HEK293 (cell line): ENCODE measurements around the gene IFNL2.

Source experiments
- MZF1 ChIP-seq: fragments of 450-650 bp; formaldehyde crosslinking; IDR thresholded peaks from 2 replicates; pipeline ENCODE4 v1.5.1; 2017; ENCODE audit warnings: missing biosample characterization, missing genetic modification characterization, borderline replicate concordance
- TF ChIP-seq, protein P1 (sequence below): fragments of 450-650 bp; formaldehyde crosslinking; IDR thresholded peaks from 2 replicates; pipeline ENCODE4 v1.5.1; 2016; ENCODE audit warnings: missing biosample characterization, missing genetic modification characterization
- TF ChIP-seq, protein P2 (sequence below): fragments of 450-650 bp; formaldehyde crosslinking; conservative IDR thresholded peaks from 2 replicates; pipeline ENCODE4 v1.5.1; 2016; ENCODE audit warnings: low read depth, missing biosample characterization, missing genetic modification characterization
- TF ChIP-seq, protein P3 (sequence below): fragments of 450-650 bp; formaldehyde crosslinking; IDR thresholded peaks from 2 replicates; pipeline ENCODE4 v1.5.0; 2017; ENCODE audit warnings: missing biosample characterization, missing genetic modification characterization, borderline replicate concordance

DNA sequence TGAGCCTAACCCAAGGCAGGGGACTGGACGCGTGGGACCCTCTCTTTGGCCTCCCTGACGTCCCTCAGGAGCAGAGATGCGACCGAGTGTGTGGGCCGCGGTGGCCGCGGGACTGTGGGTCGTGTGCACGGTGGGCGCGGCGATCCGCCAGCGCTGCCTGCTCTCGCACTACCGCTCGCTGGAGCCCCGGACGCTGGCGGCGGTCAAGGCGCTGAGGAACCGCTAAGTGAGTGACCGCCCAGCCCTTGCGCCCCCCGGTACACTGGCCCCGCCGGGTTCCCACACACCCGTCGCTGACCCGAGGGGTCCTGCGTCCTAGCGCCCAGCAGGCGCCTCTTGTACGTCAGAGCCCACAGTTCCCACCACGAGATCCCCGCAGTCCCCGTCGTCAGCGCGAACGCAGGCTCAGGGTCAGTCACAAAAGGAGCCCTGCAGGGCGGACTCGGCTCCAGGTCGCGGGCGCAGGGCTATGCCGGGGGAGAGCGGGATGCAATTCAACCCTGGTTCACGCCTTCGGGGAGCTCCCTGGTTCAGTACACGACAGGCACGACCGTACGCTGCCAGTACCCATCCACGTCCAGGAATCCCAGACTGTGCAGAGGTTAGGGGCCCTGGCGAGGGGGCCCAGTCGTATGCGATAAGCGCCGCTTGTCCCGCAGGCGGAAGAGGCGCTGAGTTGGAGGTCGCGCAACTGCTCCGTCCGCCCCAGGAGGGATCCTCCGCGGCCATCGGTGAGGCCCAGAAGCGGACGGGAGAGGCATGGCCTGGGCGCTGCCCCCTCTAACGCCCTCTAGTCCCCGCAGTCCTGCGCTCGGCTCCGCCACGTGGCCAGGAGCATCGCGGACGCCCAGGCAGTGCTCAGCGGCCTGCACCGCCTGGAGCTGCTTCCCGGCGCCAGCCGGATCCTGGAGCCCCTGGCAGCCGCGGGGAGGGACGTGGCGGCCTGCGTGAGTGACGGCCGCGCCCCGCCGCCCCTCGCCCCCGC, 3.6 kb upstream of the IFNL2 start:
- TF ChIP-seq, protein P1, sequence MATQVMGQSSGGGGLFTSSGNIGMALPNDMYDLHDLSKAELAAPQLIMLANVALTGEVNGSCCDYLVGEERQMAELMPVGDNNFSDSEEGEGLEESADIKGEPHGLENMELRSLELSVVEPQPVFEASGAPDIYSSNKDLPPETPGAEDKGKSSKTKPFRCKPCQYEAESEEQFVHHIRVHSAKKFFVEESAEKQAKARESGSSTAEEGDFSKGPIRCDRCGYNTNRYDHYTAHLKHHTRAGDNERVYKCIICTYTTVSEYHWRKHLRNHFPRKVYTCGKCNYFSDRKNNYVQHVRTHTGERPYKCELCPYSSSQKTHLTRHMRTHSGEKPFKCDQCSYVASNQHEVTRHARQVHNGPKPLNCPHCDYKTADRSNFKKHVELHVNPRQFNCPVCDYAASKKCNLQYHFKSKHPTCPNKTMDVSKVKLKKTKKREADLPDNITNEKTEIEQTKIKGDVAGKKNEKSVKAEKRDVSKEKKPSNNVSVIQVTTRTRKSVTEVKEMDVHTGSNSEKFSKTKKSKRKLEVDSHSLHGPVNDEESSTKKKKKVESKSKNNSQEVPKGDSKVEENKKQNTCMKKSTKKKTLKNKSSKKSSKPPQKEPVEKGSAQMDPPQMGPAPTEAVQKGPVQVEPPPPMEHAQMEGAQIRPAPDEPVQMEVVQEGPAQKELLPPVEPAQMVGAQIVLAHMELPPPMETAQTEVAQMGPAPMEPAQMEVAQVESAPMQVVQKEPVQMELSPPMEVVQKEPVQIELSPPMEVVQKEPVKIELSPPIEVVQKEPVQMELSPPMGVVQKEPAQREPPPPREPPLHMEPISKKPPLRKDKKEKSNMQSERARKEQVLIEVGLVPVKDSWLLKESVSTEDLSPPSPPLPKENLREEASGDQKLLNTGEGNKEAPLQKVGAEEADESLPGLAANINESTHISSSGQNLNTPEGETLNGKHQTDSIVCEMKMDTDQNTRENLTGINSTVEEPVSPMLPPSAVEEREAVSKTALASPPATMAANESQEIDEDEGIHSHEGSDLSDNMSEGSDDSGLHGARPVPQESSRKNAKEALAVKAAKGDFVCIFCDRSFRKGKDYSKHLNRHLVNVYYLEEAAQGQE: no peak
- no peak for TF ChIP-seq MZF1 (tag by site-specific recombination)
- TF ChIP-seq, protein P2, sequence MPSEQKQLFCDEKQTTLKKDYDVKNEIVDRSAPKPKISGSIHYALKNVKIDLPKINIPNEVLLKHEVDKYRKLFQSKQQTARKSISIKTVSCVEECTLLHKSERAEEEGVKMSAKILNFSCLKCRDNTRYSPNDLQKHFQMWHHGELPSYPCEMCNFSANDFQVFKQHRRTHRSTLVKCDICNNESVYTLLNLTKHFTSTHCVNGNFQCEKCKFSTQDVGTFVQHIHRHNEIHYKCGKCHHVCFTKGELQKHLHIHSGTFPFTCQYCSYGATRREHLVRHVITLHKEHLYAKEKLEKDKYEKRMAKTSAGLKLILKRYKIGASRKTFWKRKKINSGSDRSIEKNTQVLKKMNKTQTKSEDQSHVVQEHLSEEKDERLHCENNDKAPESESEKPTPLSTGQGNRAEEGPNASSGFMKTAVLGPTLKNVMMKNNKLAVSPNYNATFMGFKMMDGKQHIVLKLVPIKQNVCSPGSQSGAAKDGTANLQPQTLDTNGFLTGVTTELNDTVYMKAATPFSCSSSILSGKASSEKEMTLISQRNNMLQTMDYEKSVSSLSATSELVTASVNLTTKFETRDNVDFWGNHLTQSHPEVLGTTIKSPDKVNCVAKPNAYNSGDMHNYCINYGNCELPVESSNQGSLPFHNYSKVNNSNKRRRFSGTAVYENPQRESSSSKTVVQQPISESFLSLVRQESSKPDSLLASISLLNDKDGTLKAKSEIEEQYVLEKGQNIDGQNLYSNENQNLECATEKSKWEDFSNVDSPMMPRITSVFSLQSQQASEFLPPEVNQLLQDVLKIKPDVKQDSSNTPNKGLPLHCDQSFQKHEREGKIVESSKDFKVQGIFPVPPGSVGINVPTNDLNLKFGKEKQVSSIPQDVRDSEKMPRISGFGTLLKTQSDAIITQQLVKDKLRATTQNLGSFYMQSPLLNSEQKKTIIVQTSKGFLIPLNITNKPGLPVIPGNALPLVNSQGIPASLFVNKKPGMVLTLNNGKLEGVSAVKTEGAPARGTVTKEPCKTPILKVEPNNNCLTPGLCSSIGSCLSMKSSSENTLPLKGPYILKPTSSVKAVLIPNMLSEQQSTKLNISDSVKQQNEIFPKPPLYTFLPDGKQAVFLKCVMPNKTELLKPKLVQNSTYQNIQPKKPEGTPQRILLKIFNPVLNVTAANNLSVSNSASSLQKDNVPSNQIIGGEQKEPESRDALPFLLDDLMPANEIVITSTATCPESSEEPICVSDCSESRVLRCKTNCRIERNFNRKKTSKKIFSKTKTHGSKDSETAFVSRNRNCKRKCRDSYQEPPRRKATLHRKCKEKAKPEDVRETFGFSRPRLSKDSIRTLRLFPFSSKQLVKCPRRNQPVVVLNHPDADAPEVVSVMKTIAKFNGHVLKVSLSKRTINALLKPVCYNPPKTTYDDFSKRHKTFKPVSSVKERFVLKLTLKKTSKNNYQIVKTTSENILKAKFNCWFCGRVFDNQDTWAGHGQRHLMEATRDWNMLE (tag by site-specific recombination): no peak
- TF ChIP-seq, protein P3, sequence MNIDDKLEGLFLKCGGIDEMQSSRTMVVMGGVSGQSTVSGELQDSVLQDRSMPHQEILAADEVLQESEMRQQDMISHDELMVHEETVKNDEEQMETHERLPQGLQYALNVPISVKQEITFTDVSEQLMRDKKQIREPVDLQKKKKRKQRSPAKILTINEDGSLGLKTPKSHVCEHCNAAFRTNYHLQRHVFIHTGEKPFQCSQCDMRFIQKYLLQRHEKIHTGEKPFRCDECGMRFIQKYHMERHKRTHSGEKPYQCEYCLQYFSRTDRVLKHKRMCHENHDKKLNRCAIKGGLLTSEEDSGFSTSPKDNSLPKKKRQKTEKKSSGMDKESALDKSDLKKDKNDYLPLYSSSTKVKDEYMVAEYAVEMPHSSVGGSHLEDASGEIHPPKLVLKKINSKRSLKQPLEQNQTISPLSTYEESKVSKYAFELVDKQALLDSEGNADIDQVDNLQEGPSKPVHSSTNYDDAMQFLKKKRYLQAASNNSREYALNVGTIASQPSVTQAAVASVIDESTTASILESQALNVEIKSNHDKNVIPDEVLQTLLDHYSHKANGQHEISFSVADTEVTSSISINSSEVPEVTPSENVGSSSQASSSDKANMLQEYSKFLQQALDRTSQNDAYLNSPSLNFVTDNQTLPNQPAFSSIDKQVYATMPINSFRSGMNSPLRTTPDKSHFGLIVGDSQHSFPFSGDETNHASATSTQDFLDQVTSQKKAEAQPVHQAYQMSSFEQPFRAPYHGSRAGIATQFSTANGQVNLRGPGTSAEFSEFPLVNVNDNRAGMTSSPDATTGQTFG (tag by site-specific recombination): no peak
